Hepatic stellate cell (primary cell): Measurements from ENCODE around the gene GPNMB.
"Not testable (repeated sequence)": the region's sequence is repeated elsewhere in the genome, so short reads cannot be mapped to it uniquely, and the experiment has no call there.

ENCODE experiments used
- DNase-seq: peaks from one replicate; pipeline ENCODE4 v3.0.0; 2011; ENCODE audit warnings: low spot score

Gene GPNMB

DNA sequence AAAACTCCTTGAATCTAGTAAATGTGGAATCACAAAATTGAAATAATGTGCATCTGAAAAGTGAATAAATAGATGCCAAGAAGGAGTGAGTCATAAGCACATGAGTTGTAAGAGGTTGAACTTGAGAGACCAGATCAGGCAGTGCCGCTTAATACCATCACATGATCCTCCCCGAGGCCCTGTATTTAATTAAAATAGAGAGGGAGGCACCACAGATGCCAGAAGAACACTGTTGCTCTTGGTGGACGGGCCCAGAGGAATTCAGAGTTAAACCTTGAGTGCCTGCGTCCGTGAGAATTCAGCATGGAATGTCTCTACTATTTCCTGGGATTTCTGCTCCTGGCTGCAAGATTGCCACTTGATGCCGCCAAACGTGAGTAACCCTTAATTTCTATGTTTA, at the start of gene GPNMB:
GPNMB (plus strand) TSS at position 221 of the 400 bp plus-strand sequence; CDS start at position 304, 83 bp downstream.
- DNase-seq = no peak

DNA sequence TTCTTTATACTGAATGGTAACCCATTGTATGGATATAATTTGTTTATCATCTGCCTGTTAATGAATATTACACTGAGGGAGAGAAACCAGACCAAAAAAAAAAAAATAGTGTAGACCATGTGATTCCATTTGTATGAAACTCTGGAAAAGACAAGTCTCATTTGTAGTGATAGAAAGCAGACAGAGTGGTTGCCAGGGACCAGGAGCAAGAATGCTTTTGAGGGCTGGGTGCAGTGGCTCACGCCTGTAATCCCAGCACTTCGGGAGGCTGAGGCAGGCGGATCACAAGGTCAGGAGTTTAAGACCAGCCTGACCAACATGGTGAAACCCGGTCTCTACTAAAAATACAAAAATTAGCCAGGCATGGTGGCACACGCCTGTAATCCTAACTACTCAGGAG, 48.8 kb upstream of the GPNMB start:
- DNase-seq = not testable (repeated sequence)

DNA sequence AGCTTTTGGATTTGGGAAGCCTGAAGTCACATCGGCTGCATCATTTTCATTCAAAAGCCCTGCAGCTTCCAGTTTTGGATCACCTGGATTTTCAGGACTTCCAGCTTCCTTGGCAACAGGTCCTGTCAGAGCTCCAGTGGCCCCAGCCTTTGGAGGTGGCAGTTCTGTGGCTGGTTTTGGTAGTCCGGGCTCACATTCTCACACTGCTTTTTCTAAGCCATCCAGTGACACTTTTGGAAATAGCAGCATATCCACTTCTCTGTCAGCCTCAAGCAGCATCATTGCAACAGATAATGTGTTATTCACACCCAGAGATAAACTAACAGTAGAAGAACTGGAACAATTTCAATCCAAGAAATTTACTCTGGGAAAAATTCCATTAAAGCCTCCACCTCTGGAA, 46.2 kb upstream of the GPNMB start:
- DNase-seq = no peak

GRCh38 chr7:23204241-23204640, 42.3 kb upstream of the GPNMB start:
- DNase-seq = no peak

GRCh38 chr7:23205577-23205908, 41.0 kb upstream of the GPNMB start:
- no peak for DNase-seq

DNA sequence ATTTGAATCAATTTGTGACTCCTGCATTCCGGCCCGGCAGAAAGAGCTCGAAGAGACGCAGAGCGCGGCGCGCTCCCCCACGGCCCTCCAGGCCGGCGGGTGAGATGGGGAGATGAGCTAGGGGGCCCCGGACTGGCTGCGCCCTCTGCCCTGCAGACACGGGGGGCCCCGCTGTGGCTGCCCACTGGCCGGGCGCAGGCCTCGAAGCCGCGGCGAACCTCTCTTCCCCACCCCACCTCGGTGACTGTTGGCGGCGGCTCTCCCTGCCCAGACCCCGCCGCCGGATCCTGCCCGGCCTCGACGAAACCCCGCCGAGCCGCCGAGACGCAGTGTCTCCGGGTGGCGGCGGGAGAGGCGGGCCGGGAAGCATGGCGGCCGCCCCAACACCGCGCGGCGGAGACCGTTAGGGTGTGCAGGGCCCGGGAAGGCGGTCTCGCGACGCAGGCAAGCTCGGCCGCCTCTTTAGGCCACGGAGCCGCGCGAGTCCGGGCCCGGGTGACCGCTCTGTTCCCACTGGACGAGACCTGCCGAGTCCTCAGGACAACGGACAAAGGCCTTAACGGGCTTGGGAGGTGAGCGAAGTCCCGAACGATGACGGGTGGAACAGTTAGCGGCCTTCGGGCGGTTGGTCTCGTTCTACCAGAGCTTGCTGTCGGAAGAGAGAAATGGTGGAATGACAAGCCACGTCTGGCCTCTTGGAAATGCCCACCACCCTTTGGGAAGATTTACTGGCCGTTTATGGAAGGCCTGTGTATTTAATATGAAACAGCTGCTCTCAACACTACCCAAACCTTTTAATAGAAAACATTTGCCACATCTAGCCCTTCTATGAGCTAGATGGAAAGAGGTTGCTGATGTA, 40.4 kb upstream of the GPNMB start:
- DNase-seq = no peak

- DNase-seq = no peak
Measured at GRCh38 chr7:23207021-23207420, 39.6 kb upstream of the GPNMB start.

DNA sequence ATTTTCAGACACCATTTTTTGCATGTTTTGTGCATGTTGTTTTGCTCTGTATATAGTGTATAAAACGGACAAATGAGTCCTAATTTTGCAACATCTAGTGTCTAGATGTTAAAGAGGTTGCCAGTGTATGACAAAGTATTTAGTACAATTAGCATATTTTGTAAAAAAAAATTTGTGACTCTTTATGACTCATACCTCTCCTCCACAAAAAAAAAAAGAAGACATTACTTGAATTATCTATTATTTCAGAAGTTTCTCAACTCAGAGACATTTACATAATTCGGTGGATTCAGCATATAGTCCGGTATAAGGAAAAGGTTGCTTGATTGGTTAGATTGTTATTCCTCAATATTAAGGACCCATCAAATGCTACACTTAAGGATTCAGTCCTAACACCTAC, 38.7 kb upstream of the GPNMB start:
- DNase-seq = no peak

GRCh38 chr7:23208316-23208715, 38.3 kb upstream of the GPNMB start:
- no peak for DNase-seq

DNA sequence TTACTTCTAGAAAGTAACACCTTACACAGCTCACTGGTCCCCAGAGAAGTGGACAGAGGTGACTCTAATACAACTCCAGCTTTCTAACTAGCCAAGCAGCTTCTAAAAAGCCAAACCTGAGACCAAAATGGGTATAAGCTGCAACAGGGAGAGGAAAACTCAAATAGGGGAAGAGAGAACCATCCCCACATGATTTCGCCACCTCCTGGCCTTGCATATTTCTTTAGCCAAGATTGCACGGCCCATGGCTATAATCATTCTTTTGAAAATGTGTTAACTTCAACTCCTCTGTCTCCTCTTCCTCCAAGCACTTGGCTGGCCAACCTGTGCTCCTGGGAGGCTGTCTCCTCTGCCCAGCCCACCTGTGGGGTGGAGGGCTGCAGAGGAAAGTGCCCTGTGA, 36.1 kb upstream of the GPNMB start:
- DNase-seq = no peak

GRCh38 chr7:23211589-23211988, 35.0 kb upstream of the GPNMB start:
- no peak for DNase-seq

DNA sequence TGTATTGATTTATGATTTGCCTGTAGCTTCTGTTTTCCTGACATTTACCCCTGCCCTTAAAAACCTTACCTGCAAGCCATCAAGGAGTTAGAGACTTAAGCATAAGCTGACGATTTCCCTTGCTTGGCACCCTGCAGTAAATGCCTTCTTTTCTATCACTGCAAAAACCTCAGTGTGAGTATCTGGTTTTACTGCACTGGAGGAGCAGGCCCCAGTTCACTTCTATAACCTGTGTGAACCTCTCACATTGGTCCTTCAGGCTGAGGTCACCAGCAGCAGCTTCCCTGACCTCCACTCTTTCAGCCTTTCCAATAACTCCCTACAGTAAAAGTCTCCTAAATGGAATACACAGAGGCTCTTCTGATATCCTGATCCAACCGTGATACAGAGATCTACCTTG, 34.2 kb upstream of the GPNMB start:
- DNase-seq = no peak

DNA sequence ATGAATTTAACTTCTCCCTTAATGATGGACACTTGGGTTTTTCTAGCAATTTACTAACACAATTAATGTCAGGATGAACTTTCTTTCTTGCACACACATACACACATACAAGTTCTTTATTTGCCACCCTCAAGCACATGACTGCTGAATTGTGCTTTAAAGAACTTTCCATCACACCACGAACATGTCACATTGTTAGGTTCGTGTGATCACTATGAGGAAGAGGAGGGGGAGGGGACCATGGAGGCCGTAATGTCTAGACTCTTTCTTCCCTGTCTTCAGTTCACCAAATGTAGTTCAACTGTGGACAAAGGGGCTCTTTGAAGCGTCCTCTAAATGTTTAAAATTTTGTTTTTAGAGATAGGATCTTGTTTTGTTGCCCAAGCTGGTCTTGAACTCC, 33.7 kb upstream of the GPNMB start:
- no peak for DNase-seq

GRCh38 chr7:23213755-23214154, 32.8 kb upstream of the GPNMB start:
- DNase-seq = no peak

- no peak for DNase-seq
Measured at GRCh38 chr7:23214423-23214822, 32.2 kb upstream of the GPNMB start.

GRCh38 chr7:23214938-23215337, 31.6 kb upstream of the GPNMB start:
- no peak for DNase-seq

DNA sequence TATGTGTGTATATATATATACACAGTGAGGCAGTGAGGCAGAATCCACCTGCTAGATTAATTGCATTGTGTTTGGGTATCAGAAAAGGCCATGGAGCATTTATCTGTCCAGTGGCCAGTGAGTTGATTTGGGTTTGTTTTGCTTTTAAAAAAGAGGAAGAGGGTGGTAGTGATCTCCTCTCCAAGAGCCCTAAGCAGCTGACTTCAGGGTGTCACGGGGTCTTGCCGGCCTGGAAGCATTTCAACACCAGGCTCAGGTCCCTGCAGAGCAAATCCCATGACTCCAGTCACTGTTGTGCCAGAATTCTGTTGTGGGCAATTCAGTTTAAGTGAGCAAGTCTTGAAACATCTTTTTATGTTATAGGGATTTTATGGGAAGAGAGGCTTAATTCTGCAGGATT, 30.6 kb upstream of the GPNMB start:
- DNase-seq = no peak

DNA sequence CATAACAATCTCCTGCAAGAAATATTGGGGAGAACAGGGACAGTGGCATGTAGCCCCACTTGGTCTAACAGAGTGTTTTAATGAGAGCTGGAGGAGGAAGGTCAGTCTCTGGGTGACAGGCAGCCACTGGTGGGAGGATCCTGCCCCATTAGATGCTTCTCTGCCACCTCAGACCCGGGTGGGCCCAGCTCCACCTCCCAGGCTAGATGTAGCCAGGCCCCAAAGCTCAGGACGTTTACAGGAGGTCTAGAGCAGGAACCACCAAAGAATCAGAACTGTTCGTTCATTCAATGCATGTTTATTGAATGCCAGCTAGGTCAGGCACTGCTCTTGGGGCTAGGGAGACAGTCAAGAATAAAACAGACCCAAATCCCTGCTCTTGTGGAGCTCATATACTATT, 28.4 kb upstream of the GPNMB start:
- no peak for DNase-seq

- DNase-seq = no peak
Measured at GRCh38 chr7:23220690-23221305, 25.8 kb upstream of the GPNMB start.

- no peak for DNase-seq
Measured at GRCh38 chr7:23222439-23223030, 24.0 kb upstream of the GPNMB start.

DNA sequence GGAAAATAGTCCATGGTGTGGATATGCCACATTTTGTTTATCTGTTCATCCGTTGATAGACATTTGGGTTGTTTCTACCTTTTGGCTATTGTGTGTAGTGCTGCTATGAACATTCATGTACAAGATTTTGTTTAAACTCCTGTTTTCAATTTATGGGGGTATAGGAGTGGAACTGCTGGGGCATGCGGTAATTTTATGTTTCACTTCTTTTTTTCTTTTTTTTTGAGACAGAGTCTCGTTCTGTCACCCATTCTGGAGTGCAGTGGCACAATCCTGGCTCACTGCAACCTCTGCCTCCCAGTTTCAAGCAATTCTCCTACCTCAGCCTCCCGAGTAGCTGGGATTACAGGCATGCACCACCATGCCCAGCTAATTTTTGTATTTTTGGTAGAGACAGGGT, 22.2 kb upstream of the GPNMB start:
- DNase-seq = not testable (repeated sequence)

GRCh38 chr7:23226844-23227450, 19.6 kb upstream of the GPNMB start:
- DNase-seq = no peak

GRCh38 chr7:23228412-23228811, 18.2 kb upstream of the GPNMB start:
- DNase-seq = no peak
